ENCODE measurements around the gene NUTM2F.
A peak's percentile ranks its signal among the peaks of the same experiment; 100 is the strongest.

NUTM2F gene

DNA sequence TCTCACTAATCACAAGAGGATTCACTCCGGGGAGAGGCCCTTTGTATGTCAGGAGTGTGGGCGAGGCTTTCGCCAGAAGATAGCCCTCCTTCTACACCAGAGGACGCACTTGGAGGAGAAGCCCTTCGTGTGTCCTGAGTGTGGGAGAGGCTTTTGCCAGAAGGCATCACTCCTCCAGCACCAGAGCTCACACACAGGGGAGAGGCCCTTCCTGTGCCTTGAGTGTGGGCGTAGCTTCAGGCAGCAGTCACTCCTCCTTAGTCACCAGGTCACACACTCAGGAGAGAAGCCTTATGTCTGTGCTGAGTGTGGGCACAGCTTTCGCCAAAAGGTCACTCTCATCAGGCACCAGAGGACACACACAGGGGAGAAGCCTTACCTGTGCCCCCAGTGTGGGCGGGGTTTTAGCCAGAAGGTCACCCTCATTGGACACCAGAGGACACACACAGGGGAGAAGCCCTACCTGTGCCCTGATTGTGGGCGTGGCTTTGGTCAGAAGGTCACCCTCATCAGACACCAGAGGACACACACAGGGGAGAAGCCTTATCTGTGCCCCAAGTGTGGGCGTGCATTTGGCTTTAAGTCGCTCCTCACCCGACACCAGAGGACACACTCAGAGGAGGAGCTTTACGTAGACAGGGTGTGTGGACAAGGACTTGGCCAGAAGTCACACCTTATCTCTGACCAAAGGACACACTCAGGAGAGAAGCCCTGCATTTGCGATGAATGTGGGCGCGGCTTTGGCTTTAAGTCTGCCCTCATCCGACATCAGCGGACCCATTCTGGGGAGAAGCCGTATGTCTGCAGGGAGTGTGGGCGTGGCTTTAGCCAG, 27.8 kb downstream of the NUTM2F start:
- H2BK120ac ChIP-seq (ENCODE audit: low read depth, low read length), result no peak overlapping the region
- no peak overlapping the region for H3K14ac ChIP-seq (ENCODE audit: low read length)
- H3K4me2 ChIP-seq (ENCODE audit: insufficient read depth, low read length, poor library complexity, severe bottlenecking), result no peak overlapping the region
- no peak overlapping the region for H2BK15ac ChIP-seq (ENCODE audit: low read length)
- WGBS, 2 donors (ENCODE audit: extremely low coverage in 2 of 2, insufficient read length in 2 of 2, insufficient replicate concordance in 1 of 2), result no CpG with 5 or more reads among the region's 20 CpGs
- no peak overlapping the region for H2BK5ac ChIP-seq (ENCODE audit: low read length)
- H3K27me3 ChIP-seq (ENCODE audit: control insufficient read depth in 3 of 3, insufficient read depth in 3 of 3, low read depth in 1 of 3, low read length in 3 of 3), result no peaks in the 10 kb centered on the region
- no peak overlapping the region for H2BK12ac ChIP-seq (ENCODE audit: low read length)
- no peaks in the 10 kb centered on the region for H3K79me1 ChIP-seq (ENCODE audit: low read depth, low read length)
- no peaks in the 10 kb centered on the region for H3K9me3 ChIP-seq (replicated peaks in 1 of 2; ENCODE audit: control insufficient read depth in 2 of 2, insufficient read depth in 1 of 2, low read depth in 1 of 2, low read length in 2 of 2)
- no peak overlapping the region for H4K8ac ChIP-seq (ENCODE audit: low read depth, low read length)
- no peak overlapping the region for H3K27ac ChIP-seq (replicated peaks; ENCODE audit: low read length)
- H3K4ac ChIP-seq (ENCODE audit: low read length), result no peak overlapping the region
- no peak overlapping the region for H4K91ac ChIP-seq (ENCODE audit: low read depth, low read length, poor library complexity)
- peak overlapping the region; percentile 24 for H3K18ac ChIP-seq (ENCODE audit: low read length)
- no peak overlapping the region for H3K9ac ChIP-seq (ENCODE audit: low read depth, low read length, poor library complexity)
- H3K4me3 ChIP-seq (ENCODE audit: low read length in 2 of 2), result no peak overlapping the region
- H3K23ac ChIP-seq (ENCODE audit: low read depth, low read length, poor library complexity), result peak overlapping the region; percentile 70
- H3K4me1 ChIP-seq (ENCODE audit: control insufficient read depth in 2 of 2, insufficient read depth in 1 of 2, low read depth in 1 of 2, low read length in 2 of 2), result peaks cover 0 to 6% of the 10 kb centered on the region in 2 donors
- H2AFZ ChIP-seq (ENCODE audit: low read length), result no peak overlapping the region
- H3K36me3 ChIP-seq (replicated peaks in 1 of 2; ENCODE audit: control insufficient read depth in 2 of 2, insufficient read depth in 2 of 2, low read length in 2 of 2), result no peaks in the 10 kb centered on the region
- no peak for DNase-seq (ENCODE audit: low spot score)
- no peak overlapping the region for H2AK5ac ChIP-seq (ENCODE audit: low read depth, low read length)

DNA sequence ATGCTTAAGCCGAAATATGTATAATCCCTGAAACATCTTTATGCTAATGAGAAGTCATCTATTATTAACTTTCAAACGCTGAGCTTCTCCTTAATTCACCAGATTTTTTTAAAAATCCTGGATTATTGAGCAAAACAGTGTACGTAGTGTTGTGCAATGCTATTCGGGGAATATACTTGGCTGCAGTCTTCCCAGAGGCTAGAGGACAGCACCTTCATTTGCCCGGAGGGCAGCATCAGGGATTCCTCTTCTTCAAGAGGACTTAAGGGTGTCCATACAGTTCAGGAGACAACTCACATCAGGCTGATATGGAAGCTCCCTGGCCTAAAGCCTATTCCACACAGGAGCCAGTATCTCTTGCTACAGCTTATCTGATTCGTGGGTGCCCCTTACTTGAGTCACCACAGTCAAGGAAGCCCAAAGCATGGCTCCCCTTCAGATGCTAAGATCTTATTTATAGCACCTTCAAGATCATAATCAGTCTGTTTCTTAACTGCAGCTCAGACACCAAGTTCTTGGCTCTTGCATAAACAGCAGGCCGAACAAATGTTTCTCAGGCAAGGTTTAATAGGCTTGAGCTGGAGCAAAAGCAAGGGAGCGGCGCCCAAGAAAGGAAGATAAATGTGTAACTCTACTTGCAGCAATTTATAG, 29.4 kb downstream of the NUTM2F start:
- Histone ChIP-seq H2AK5ac (ENCODE audit: low read depth, low read length) (no peak overlapping the region), H3K36me3 (replicated peaks in 1 of 2; ENCODE audit: control insufficient read depth in 2 of 2, insufficient read depth in 2 of 2, low read length in 2 of 2) (peaks cover 0 to 3% of the 10 kb centered on the region in 2 donors), H2BK120ac (ENCODE audit: low read depth, low read length) (no peak overlapping the region), H2BK5ac (ENCODE audit: low read length) (no peak overlapping the region), H3K4me3 (ENCODE audit: low read length in 2 of 2) (no peak overlapping the region), H3K18ac (ENCODE audit: low read length) (no peak overlapping the region), H2AFZ (ENCODE audit: low read length) (no peak overlapping the region), H3K79me1 (ENCODE audit: low read depth, low read length) (no peaks in the 10 kb centered on the region), H3K4me1 (ENCODE audit: control insufficient read depth in 2 of 2, insufficient read depth in 1 of 2, low read depth in 1 of 2, low read length in 2 of 2) (peaks cover 0 to 3% of the 10 kb centered on the region in 2 donors), H3K27me3 (ENCODE audit: control insufficient read depth in 3 of 3, insufficient read depth in 3 of 3, low read depth in 1 of 3, low read length in 3 of 3) (no peaks in the 10 kb centered on the region), H3K27ac (replicated peaks; ENCODE audit: low read length) (no peak overlapping the region), H3K14ac (ENCODE audit: low read length) (no peak overlapping the region), H3K4me2 (ENCODE audit: insufficient read depth, low read length, poor library complexity, severe bottlenecking) (no peak overlapping the region), H4K8ac (ENCODE audit: low read depth, low read length) (no peak overlapping the region), H3K9ac (ENCODE audit: low read depth, low read length, poor library complexity) (no peak overlapping the region), H4K91ac (ENCODE audit: low read depth, low read length, poor library complexity) (no peak overlapping the region), H2BK15ac (ENCODE audit: low read length) (no peak overlapping the region), H2BK12ac (ENCODE audit: low read length) (no peak overlapping the region), H3K4ac (ENCODE audit: low read length) (no peak overlapping the region), H3K9me3 (replicated peaks in 1 of 2; ENCODE audit: control insufficient read depth in 2 of 2, insufficient read depth in 1 of 2, low read depth in 1 of 2, low read length in 2 of 2) (no peaks in the 10 kb centered on the region), H3K23ac (ENCODE audit: low read depth, low read length, poor library complexity) (no peak overlapping the region)
- WGBS, 2 donors (ENCODE audit: extremely low coverage in 2 of 2, insufficient read length in 2 of 2, insufficient replicate concordance in 1 of 2), result no CpG with 5 or more reads among the region's 9 CpGs
- no peak for DNase-seq (ENCODE audit: low spot score)

DNA sequence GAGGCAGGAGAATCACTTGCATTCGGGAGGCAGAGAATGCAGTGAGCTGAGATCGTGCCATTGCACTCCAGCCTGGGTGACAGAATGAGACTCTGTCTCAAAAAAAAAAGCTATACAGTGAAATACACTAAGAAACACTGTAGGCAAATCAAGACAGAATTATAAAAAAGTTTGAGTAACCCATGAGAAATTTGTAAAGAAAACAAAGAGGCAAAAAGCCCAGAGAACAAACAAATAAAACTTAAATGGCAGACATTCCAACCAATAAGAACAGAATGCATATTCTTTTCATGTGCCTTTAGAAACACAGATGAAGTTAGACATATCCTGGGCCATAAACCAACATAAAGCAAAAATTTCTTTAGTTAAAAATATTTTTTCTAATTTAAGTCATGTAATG, 38.8 kb downstream of the NUTM2F start:
- Histone ChIP-seq H2BK15ac (ENCODE audit: low read length) (no peak overlapping the region), H2BK5ac (ENCODE audit: low read length) (no peak overlapping the region), H3K4ac (ENCODE audit: low read length) (no peak overlapping the region), H3K4me1 (ENCODE audit: control insufficient read depth in 2 of 2, insufficient read depth in 1 of 2, low read depth in 1 of 2, low read length in 2 of 2) (no peaks in the 10 kb centered on the region), H3K79me1 (ENCODE audit: low read depth, low read length) (peaks cover 2% of the 10 kb centered on the region), H2BK120ac (ENCODE audit: low read depth, low read length) (no peak overlapping the region), H3K9me3 (replicated peaks in 1 of 2; ENCODE audit: control insufficient read depth in 2 of 2, insufficient read depth in 1 of 2, low read depth in 1 of 2, low read length in 2 of 2) (peaks cover 0 to 2% of the 10 kb centered on the region in 2 donors), H3K27ac (replicated peaks; ENCODE audit: low read length) (no peak overlapping the region), H3K4me2 (ENCODE audit: insufficient read depth, low read length, poor library complexity, severe bottlenecking) (no peak overlapping the region), H3K36me3 (replicated peaks in 1 of 2; ENCODE audit: control insufficient read depth in 2 of 2, insufficient read depth in 2 of 2, low read length in 2 of 2) (peaks cover 7 to 16% of the 10 kb centered on the region in 2 donors), H2AK5ac (ENCODE audit: low read depth, low read length) (no peak overlapping the region), H4K91ac (ENCODE audit: low read depth, low read length, poor library complexity) (no peak overlapping the region), H2AFZ (ENCODE audit: low read length) (no peak overlapping the region), H2BK12ac (ENCODE audit: low read length) (no peak overlapping the region), H3K9ac (ENCODE audit: low read depth, low read length, poor library complexity) (no peak overlapping the region), H3K27me3 (ENCODE audit: control insufficient read depth in 3 of 3, insufficient read depth in 3 of 3, low read depth in 1 of 3, low read length in 3 of 3) (no peaks in the 10 kb centered on the region), H3K23ac (ENCODE audit: low read depth, low read length, poor library complexity) (no peak overlapping the region), H4K8ac (ENCODE audit: low read depth, low read length) (no peak overlapping the region), H3K14ac (ENCODE audit: low read length) (no peak overlapping the region), H3K18ac (ENCODE audit: low read length) (no peak overlapping the region), H3K4me3 (ENCODE audit: low read length in 2 of 2) (no peak overlapping the region)
- no CpG with 5 or more reads among the region's 2 CpGs for WGBS, 2 donors (ENCODE audit: extremely low coverage in 2 of 2, insufficient read length in 2 of 2, insufficient replicate concordance in 1 of 2)
- DNase-seq (ENCODE audit: low spot score), result no peak

DNA sequence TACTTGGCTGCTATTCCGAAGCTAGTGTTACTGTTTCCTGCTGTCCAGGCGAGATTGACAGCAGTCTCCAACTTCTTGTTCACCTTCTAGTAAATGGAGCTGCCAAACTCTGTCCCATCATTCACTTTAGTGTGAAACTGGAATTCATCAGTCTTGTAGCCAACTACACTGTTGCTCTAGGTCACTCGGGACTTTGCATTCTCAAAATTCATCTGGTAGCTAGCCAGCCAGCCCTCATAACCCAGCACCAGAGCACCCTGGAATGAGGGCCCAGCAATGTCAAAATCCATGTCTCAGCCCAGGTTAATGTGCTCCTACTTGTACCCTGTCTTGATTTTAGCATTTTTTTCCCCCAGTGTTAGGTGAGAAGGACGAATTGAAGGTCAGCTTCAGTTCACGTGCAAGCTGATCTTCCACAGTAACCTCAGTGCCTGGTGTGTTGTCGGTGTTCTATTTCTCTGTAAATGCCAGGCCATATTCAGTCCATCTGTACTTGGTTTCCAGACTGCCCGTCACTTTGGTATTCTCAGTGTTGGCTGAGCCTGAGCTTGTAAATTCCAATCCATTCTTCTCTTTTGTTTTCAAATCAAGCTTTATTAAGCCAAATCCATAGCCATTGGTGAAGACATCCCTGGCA, 40.4 kb downstream of the NUTM2F start:
- peaks cover 6 to 11% of the 10 kb centered on the region in 2 donors for H3K36me3 ChIP-seq (replicated peaks in 1 of 2; ENCODE audit: control insufficient read depth in 2 of 2, insufficient read depth in 2 of 2, low read length in 2 of 2)
- H2BK12ac ChIP-seq (ENCODE audit: low read length), result no peak overlapping the region
- no peak overlapping the region for H2BK15ac ChIP-seq (ENCODE audit: low read length)
- H2BK120ac ChIP-seq (ENCODE audit: low read depth, low read length), result no peak overlapping the region
- H3K4me1 ChIP-seq (ENCODE audit: control insufficient read depth in 2 of 2, insufficient read depth in 1 of 2, low read depth in 1 of 2, low read length in 2 of 2), result no peaks in the 10 kb centered on the region
- no peak overlapping the region for H3K18ac ChIP-seq (ENCODE audit: low read length)
- WGBS, 2 donors (ENCODE audit: extremely low coverage in 2 of 2, insufficient read length in 2 of 2, insufficient replicate concordance in 1 of 2), result no CpG with 5 or more reads among the region's 7 CpGs
- no peak overlapping the region for H3K27ac ChIP-seq (replicated peaks; ENCODE audit: low read length)
- no peak overlapping the region for H3K4me2 ChIP-seq (ENCODE audit: insufficient read depth, low read length, poor library complexity, severe bottlenecking)
- no peaks in the 10 kb centered on the region for H3K27me3 ChIP-seq (ENCODE audit: control insufficient read depth in 3 of 3, insufficient read depth in 3 of 3, low read depth in 1 of 3, low read length in 3 of 3)
- no peak overlapping the region for H3K4ac ChIP-seq (ENCODE audit: low read length)
- peaks cover 2% of the 10 kb centered on the region for H3K79me1 ChIP-seq (ENCODE audit: low read depth, low read length)
- H2AK5ac ChIP-seq (ENCODE audit: low read depth, low read length), result no peak overlapping the region
- no peak overlapping the region for H3K23ac ChIP-seq (ENCODE audit: low read depth, low read length, poor library complexity)
- H3K4me3 ChIP-seq (ENCODE audit: low read length in 2 of 2), result no peak overlapping the region
- no peak overlapping the region for H3K14ac ChIP-seq (ENCODE audit: low read length)
- DNase-seq (ENCODE audit: low spot score), result no peak
- no peak overlapping the region for H2AFZ ChIP-seq (ENCODE audit: low read length)
- peaks cover 0 to 2% of the 10 kb centered on the region in 2 donors for H3K9me3 ChIP-seq (replicated peaks in 1 of 2; ENCODE audit: control insufficient read depth in 2 of 2, insufficient read depth in 1 of 2, low read depth in 1 of 2, low read length in 2 of 2)
- H3K9ac ChIP-seq (ENCODE audit: low read depth, low read length, poor library complexity), result no peak overlapping the region
- no peak overlapping the region for H2BK5ac ChIP-seq (ENCODE audit: low read length)
- H4K8ac ChIP-seq (ENCODE audit: low read depth, low read length), result no peak overlapping the region
- no peak overlapping the region for H4K91ac ChIP-seq (ENCODE audit: low read depth, low read length, poor library complexity)

All from neuronal stem cell (in vitro differentiated cells).